HG03064 (cell line): ENCODE results near the gene TSPAN33.
"Not testable (repeated sequence)": the region's sequence is repeated elsewhere in the genome, so short reads cannot be mapped to it uniquely, and the experiment has no call there.

Source experiments
- ATAC-seq: cut with Tn5 transposase; IDR thresholded peaks from one replicate; pipeline ENCODE4 v1.9.1; 2021; ENCODE audit warnings: low read depth; ENCODE audit not compliant: unreplicated experiment

TSPAN33 gene

DNA sequence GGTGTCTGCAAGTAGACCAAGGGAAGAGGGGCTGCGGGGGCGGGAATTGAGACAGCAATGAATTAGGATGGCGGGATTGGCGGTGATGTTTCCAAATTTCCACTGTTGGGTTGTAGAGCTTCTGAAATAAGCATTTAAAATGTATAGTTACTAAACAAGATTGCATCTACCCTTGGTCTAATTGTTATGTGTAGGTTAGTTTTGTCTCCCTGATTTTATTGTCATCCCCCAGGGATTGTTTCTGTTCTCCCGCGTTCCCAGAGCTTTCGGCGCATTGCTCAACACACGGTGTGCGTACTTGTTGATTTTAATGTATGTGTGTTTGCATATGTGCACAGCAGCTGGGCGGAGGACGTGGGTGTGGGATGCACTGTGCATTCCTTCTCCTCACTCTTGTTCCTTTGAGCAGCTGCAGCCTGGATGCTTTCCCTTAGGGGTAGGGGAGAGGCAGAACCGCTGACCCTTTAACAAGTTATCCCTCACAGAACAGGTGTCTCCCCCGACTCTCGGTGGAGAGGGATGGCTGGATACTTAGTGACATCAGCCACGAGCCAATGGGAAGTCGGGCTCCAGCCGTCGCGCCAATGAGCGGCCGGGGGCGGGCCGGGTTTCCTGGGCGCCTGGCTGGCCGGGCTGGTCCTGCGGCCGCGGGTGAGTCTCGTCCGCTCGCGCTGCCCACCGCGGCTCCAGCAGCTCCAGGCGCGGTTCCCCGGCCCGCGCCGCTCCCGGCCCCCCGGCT lies at the start of gene TSPAN33:
TSPAN33 (plus strand) TSS at position 613 of the 739 bp plus-strand sequence. CDS start 274 bp downstream, outside the sequence.
- peak; percentile 57 for ATAC-seq

DNA sequence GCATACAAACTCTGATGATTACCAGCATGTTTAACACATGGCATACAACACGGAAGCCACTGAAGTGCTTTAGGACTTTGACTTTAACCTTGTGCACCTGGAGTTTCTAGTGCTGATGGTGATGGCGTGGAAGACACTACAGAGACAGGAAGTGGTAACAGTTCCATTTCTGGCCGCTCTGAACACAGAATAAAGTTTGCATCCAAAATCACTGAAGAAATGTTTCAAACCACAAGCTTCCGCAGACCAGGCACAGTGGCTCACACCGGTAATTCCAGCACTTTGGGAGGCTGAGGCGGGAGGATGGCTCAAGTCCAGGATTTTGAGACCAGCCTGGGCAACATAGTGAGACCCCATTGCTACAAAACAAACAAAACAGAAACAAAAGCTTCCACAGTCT lies 49.2 kb upstream of the TSPAN33 start:
- peak; percentile 81 for ATAC-seq

DNA sequence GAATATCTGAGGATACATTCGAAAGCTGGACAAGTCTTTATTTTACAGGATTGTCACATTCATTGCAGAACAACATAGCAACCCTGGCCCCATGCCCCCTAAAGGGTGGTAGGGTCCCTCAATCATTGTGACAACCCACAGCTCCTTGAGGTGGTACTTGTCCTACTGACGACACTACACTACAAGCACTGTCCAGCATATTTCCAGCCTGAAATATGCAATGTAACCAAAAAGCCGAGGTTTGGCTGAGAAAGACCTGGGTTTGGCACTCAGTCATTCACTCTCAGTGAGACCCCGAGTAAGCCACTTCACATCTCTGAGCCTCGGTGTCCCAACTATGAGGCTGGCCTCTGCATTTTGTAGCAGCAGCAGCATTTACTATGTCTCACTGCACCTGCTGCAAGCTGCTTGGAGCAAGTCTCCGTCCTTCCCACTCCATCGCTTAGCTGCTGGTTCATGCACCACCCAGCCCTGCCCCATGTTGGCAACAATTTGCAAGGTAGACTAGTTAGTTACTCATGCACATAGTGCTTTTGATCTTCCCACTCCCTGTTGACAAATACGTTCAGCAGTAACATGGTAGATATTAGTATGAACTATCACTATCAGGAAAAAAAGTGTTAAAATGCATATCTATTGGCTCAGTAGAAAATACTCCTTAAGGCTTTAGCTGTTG lies 46.0 kb upstream of the TSPAN33 start:
- ATAC-seq = no peak

DNA sequence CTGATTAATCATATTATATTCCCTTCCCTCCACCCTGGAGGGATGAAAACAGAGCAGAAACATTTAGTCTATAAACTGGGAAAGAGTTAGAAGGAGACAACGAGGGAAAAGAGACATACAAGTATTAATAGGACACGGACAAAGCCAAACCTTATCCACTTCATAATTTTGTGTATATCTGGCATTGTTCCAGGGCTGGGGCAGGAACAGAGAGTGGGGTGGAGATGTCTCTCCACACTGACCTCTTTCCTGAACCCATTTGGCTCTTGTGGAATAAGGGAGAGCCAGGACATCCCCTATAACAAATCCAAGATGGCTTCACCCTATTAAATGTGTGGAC lies 43.7 kb upstream of the TSPAN33 start:
- no peak for ATAC-seq

DNA sequence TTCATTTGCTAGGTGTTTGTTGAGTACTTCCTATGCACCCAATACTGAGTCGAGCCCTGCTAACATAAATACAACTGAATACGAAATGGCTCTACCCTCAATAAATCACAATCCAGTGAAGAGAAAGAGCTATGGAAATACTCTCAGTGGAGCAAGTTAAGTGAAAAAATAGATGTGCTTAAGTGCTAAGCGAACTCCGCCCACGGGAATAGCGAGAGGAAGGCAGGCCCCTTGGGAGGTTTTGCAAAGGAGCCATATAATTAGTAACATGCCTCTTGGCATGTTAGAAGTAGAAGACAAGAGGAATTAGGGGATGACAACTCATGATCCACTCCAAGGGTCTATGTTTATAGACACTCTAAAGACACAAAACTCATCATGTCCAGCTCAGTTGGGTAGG lies 42.8 kb upstream of the TSPAN33 start:
- no peak for ATAC-seq

DNA sequence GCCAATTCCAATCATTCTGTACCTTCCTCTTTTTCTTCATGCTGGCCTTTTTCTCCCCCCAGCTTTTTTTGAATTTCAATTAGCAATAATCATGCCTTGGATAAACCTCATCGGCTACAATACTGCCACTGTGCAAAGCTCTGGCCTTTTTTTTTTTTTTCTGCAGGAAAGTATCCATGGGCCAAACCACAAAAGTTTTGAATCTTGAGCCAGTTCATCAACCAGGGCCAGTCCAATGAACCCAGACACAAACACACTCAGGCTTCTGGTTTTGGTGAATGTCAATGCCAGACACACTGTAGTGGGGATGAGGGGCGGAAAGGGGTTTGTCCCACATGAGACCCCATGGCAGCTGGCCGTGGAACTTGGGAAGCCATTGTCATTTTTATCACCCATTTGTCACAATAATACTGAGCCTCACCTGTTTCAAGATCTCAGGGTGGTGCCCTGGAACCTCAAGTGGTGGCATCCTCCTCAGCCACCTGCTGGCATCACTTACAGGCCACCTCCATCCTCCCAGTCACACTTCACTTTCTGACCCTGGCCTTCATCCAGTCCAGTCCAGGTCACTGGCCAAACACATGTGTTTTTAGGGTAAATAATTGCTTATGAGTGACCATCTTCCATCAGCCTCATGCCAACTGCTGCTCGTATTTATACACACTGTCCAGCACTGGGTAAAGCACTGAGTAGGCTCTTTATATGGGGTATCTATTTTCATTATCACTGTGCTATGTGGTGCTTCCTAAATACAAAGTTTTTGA lies 40.8 kb upstream of the TSPAN33 start:
- no peak for ATAC-seq

DNA sequence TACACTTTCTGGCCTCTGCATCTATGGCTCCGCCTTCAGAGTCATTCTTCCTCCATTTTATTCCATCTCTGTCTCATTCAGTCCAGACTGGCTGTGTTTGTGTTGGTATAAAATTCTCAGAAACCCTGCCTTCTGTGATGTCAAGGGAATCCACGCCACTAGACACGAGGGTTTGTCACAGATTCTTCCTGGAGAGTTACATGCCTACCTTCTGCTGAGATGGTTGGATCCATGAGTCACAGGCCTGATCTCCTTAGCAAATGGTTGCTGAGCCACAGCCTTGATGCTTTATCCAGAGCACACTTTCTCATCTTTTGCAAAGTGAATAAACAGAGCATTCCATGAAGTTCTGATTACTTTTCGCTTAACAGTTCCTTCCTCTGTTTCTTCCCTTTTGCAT lies 35.9 kb upstream of the TSPAN33 start:
- ATAC-seq = no peak

DNA sequence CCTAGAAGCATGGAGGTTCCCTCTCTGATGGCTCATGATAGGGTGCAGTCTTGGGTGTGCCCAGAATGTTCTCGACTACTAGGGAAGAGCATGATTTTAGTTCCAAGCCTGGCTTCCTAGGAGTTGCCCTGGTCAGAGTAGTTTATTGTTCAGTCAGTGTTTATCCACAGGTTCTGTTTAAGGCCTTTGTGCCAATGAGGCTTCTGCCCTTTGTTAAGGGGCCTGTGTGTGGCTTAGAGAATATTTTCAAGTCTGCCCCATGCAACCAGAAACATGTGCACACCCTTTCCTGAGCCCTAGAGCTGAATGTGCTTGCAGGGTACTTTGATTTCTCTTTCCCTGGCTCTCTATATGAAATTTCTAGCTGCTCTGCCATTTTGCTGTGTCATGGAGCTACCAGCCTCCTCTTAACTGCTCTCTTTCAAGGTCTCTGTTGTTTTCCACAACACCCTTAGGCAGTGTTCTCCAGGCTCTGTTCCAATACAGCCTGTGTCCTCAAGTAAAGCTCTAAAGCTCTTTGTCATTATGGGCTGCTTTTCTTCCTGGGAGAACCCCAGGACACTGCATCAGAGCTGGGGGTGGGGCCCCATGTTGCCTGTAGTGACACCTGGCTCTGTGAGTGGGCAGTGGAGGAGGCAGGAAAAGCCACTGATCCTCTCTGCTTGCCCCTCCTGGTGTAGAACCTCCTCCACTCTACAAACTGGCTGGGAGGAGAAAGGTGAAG lies 34.1 kb upstream of the TSPAN33 start:
- ATAC-seq = no peak

- ATAC-seq = no peak
These were observed 33.5 kb upstream of the TSPAN33 start for GRCh38 chr7:129110982-129111376.

- no peak for ATAC-seq
These were observed 28.8 kb upstream of the TSPAN33 start for GRCh38 chr7:129115676-129116075.

DNA sequence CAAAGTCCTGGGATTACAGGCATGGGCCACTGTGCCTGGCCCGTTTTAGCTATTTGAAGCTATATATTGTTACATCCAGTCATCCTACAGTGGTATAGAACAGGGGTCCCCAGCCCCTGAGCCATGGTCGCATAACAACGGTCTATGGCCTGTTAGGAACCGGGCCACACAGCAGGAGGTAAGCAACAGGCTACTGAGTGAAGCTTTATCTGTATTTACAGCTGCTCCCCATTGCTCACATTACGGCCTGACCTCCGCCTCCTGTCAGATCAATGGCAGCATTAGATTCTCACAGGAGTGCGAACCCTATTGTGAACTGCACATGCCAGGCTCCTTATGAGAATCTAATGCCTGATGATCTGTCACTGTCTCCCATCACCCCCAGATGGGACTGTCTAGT lies 26.3 kb upstream of the TSPAN33 start:
- ATAC-seq = no peak

DNA sequence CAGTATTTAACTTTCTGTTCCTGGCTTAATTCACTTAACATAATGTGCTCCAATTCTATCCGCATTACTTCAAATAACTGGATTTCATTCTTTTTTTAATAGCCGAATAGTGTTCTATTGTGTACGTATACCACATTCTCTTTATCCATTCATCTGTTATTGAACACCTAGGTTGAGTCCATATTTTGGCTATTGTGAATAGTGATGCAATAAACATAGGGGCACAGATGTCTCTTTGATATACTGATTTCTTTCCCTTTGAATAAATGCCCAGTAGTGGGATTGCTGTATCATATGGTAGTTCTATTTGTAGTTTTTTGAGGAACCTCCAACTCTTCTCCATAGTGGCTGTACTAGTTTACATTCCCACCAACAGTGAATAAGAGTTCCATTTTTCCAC lies 25.5 kb upstream of the TSPAN33 start:
- ATAC-seq = no peak

DNA sequence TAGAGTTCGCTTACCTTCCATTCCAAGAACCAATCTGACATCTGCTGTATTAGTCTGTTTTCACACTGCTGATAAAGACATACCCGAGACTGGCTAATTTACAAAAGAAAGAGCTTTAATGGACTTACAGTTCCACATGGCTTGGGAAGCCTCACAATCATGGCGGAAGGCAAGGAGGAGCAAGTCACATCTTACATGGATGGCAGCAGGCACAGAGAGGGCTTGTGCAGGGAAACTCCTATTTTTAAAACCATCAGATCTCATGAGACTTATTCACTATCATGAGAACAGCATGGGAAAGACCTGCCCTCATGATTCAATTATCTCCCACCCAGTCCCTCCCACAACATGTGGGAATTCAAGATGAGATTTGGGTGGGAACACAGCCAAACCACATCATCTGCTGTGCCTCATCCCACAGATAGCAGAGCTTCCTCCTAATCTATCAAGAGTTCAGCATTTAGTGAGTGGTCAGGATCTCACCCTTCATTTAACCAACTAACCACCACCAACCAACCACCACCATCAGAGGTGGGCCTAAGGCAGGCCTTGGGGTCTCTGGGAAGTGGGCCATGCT lies 22.9 kb upstream of the TSPAN33 start:
- not testable (repeated sequence) for ATAC-seq

GRCh38 chr7:129122078-129122750 lies 22.3 kb upstream of the TSPAN33 start:
- peak; percentile 49 for ATAC-seq

- ATAC-seq = peak; percentile 59
These were observed 21.6 kb upstream of the TSPAN33 start for GRCh38 chr7:129122751-129123509.

DNA sequence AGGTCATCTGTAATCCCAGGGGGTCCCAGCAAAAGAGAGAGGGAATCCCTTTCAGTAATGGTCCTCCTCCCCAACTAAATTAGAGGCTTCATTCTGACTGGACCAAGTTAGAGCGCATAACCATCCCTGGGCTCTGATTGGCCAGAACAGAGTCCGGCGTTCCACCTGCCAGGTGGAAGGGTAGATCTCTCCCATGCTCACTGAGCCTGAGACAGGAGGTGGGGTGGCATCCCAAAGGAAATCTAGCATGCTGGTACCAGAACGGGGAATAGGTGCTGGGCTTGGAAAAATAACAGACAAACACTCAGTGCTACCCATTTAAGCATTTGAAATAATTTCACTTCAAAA lies 21.0 kb upstream of the TSPAN33 start:
- ATAC-seq = peak; percentile 11

DNA sequence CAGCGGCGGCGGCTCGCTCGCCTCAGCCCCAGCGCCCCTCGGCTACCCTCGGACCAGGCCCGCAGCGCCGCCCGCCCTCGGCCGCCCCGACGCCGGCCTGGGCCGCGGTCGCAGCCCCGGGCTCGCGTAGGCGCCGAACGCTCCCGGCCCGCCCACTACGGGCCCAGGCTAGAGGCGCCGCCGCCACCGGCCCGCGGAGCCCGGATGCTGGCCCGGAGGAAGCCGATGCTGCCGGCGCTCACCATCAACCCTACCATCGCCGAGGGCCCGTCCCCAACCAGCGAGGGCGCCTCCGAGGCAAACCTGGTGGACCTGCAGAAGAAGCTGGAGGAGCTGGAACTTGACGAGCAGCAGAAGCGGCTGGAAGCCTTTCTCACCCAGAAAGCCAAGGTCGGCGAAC lies 18.2 kb upstream of the TSPAN33 start:
- no peak for ATAC-seq

- ATAC-seq = no peak
These were observed 17.4 kb upstream of the TSPAN33 start for GRCh38 chr7:129127154-129127553.

GRCh38 chr7:129127601-129128000 lies 16.9 kb upstream of the TSPAN33 start:
- no peak for ATAC-seq
